IMR-90 (cell line): ENCODE results near the gene FGFRL1.

Experiments used
- BHLHE40 ChIP-seq: fragments of 150-350 bp; IDR thresholded peaks from 2 replicates; pipeline ENCODE4 v1.6.1; 2016; ENCODE audit warnings: mild to moderate bottlenecking, low read depth, low read length
- CHD1 ChIP-seq: IDR thresholded peaks from 2 replicates; pipeline ENCODE4 v1.6.1; 2012; ENCODE audit warnings: low read depth, low read length, improper control_type of control experiment
- CTCF ChIP-seq: conservative IDR thresholded peaks from 2 replicates; pipeline ENCODE4 v1.5.1; 2012; ENCODE audit warnings: mild to moderate bottlenecking, low read depth, low read length, improper control_type of control experiment
- MXI1 ChIP-seq: IDR thresholded peaks from 2 replicates; pipeline ENCODE4 v1.6.1; 2012; ENCODE audit warnings: low read depth, mild to moderate bottlenecking, low read length, moderate library complexity, borderline replicate concordance
- POLR2A ChIP-seq: IDR thresholded peaks from 2 replicates; pipeline ENCODE4 v1.6.1; 2012; ENCODE audit warnings: mild to moderate bottlenecking, low read depth, low read length
- RAD21 ChIP-seq: IDR thresholded peaks from 2 replicates; pipeline ENCODE4 v1.6.1; 2012; ENCODE audit warnings: low read length, improper control_type of control experiment
- RCOR1 ChIP-seq: IDR thresholded peaks from 2 replicates; pipeline ENCODE4 v1.6.1; 2012; ENCODE audit warnings: mild to moderate bottlenecking, low read length, improper control_type of control experiment; ENCODE audit not compliant: insufficient replicate concordance
- RFX5 ChIP-seq: IDR thresholded peaks from 2 replicates; pipeline ENCODE4 v1.8.0; 2012; ENCODE audit warnings: low read depth, mild to moderate bottlenecking, low read length, moderate library complexity
- SMC3 ChIP-seq: fragments of 150-350 bp; IDR thresholded peaks from 2 replicates; pipeline ENCODE4 v1.6.1; 2016; ENCODE audit warnings: low read depth, mild to moderate bottlenecking, antibody characterized with exemption, low read length, moderate library complexity

- TF ChIP-seq CTCF (no peak), POLR2A (no peak), BHLHE40 (no peak), CHD1 (no peak), MXI1 (no peak), RFX5 (no peak), SMC3 (no peak), RCOR1 (no peak), RAD21 (no peak)
Measured at GRCh38 chr4:996030-996996, 15.1 kb upstream of the FGFRL1 start.
